H9 (cell line): ENCODE measurements around the gene YEATS2. TPM values are rescaled to one million over a fixed set of nuclear protein-coding genes. Genes with fewer than 3 reads are reported as not detected.

Experiments
- DNase-seq: peaks from one replicate; pipeline ENCODE4 v3.0.0-alpha.2; 2017
- H2AFZ ChIP-seq: one replicate; pipeline ENCODE4 v1.6.1; 2013; ENCODE audit warnings: mild to moderate bottlenecking, low read length, control low read depth, moderate library complexity
- H2AK5ac ChIP-seq: 2 replicates; pipeline ENCODE4 v1.6.1; 2013; ENCODE audit warnings: low read length, control low read depth, mixed read lengths; ENCODE audit not compliant: insufficient read length
- H2BK120ac ChIP-seq: one replicate; pipeline ENCODE4 v1.6.1; 2013; ENCODE audit warnings: low read depth, mild to moderate bottlenecking, low read length, control low read depth, inconsistent platforms; ENCODE audit not compliant: poor library complexity, severe bottlenecking
- H2BK12ac ChIP-seq: 2 replicates; pipeline ENCODE4 v1.6.1; 2013; ENCODE audit warnings: low read length, control low read depth, mixed read lengths, low read depth; ENCODE audit not compliant: insufficient read length
- H2BK15ac ChIP-seq: 2 replicates; pipeline ENCODE4 v1.6.1; 2013; ENCODE audit warnings: low read depth, low read length, control low read depth
- H2BK20ac ChIP-seq: one replicate; pipeline ENCODE4 v1.6.1; 2013; ENCODE audit warnings: low read depth, mild to moderate bottlenecking, low read length, control low read depth, inconsistent platforms; ENCODE audit not compliant: poor library complexity, severe bottlenecking
- H2BK5ac ChIP-seq: 2 replicates; pipeline ENCODE4 v1.6.1; 2013; ENCODE audit warnings: low read length, control low read depth, mixed read lengths; ENCODE audit not compliant: insufficient read length
- H3K14ac ChIP-seq: 2 replicates; pipeline ENCODE4 v1.6.1; 2013; ENCODE audit warnings: low read length, control low read depth; ENCODE audit not compliant: insufficient read depth
- H3K18ac ChIP-seq: 2 replicates; pipeline ENCODE4 v1.6.1; 2013; ENCODE audit warnings: low read depth, mild to moderate bottlenecking, mixed read lengths, low read length, control low read depth; ENCODE audit not compliant: insufficient read length
- H3K23ac ChIP-seq: 2 replicates; pipeline ENCODE4 v1.6.1; 2013; ENCODE audit warnings: low read length, control low read depth, mixed read lengths, low read depth; ENCODE audit not compliant: insufficient read length
- H3K23me2 ChIP-seq: 2 replicates; pipeline ENCODE4 v1.6.1; 2013; ENCODE audit warnings: low read depth, mild to moderate bottlenecking, mixed read lengths, low read length, control low read depth; ENCODE audit not compliant: insufficient read length, poor library complexity, severe bottlenecking
- H3K27ac ChIP-seq: 2 replicates; pipeline ENCODE4 v1.5.1; 2013; ENCODE audit warnings: low read length, control low read depth, mixed read lengths, low read depth; ENCODE audit not compliant: insufficient read length
- H3K27me3 ChIP-seq: 2 replicates; pipeline ENCODE4 v1.6.1; 2013; ENCODE audit warnings: low read length, control low read depth, inconsistent platforms; ENCODE audit not compliant: insufficient read depth
- H3K4ac ChIP-seq: 2 replicates; pipeline ENCODE4 v1.6.1; 2013; ENCODE audit warnings: low read depth, mild to moderate bottlenecking, control low read depth, inconsistent platforms, low read length, moderate library complexity
- H3K4me1 ChIP-seq: 2 replicates; pipeline ENCODE4 v1.6.1; 2013; ENCODE audit warnings: low read length, control low read depth, inconsistent platforms; ENCODE audit not compliant: insufficient read depth
- H3K4me2 ChIP-seq: 2 replicates; pipeline ENCODE4 v1.6.1; 2013; ENCODE audit warnings: low read length, control low read depth, mixed read lengths; ENCODE audit not compliant: insufficient read length, insufficient read depth
- H3K56ac ChIP-seq: 2 replicates; pipeline ENCODE4 v1.6.1; 2013; ENCODE audit warnings: low read depth, mild to moderate bottlenecking, mixed read lengths, low read length, control low read depth; ENCODE audit not compliant: insufficient read length
- H3K79me1 ChIP-seq: 2 replicates; pipeline ENCODE4 v1.6.1; 2013; ENCODE audit warnings: low read depth, mild to moderate bottlenecking, moderate library complexity, low read length, control low read depth, inconsistent platforms; ENCODE audit not compliant: insufficient read depth, poor library complexity, severe bottlenecking
- H3K79me2 ChIP-seq: 2 replicates; pipeline ENCODE4 v1.6.1; 2013; ENCODE audit warnings: low read length, control low read depth, inconsistent platforms; ENCODE audit not compliant: insufficient read depth
- H3K9ac ChIP-seq: 2 replicates; pipeline ENCODE4 v1.6.1; 2013; ENCODE audit warnings: low read length, control low read depth, mixed read lengths; ENCODE audit not compliant: insufficient read length; ENCODE audit errors: extremely low read depth
- H3K9me3 ChIP-seq: one replicate; pipeline ENCODE4 v1.6.1; 2013; ENCODE audit warnings: low read depth, low read length, inconsistent platforms; ENCODE audit not compliant: control insufficient read depth
- H3T11ph ChIP-seq: one replicate; pipeline ENCODE4 v1.6.1; 2013; ENCODE audit warnings: mild to moderate bottlenecking, low read length, control low read depth, inconsistent platforms
- H4K20me1 ChIP-seq: one replicate; pipeline ENCODE4 v1.6.1; 2013; ENCODE audit not compliant: control insufficient read depth, insufficient read length, insufficient read depth
- H4K5ac ChIP-seq: 2 replicates; pipeline ENCODE4 v1.6.1; 2013; ENCODE audit warnings: low read depth, mild to moderate bottlenecking, mixed read lengths, low read length, control low read depth; ENCODE audit not compliant: insufficient read length
- H4K8ac ChIP-seq: replicated peaks from 2 replicates; pipeline ENCODE4 v1.6.1; 2013; ENCODE audit warnings: low read length, control low read depth, mixed read lengths, low read depth; ENCODE audit not compliant: insufficient read length
- H4K91ac ChIP-seq: 2 replicates; pipeline ENCODE4 v1.6.1; 2013; ENCODE audit warnings: low read depth, mild to moderate bottlenecking, moderate library complexity, mixed read lengths, low read length, control low read depth; ENCODE audit not compliant: insufficient read length
- H3K27ac Mint-ChIP-seq, 3 experiments: 2 replicates in 2 of 3; 3 replicates in 1 of 3; pipeline ENCODE4 v1.8.0; 2020 to 2021; ENCODE audit warnings: mixed read lengths in 3 of 3, mild to moderate bottlenecking in 1 of 3, moderate library complexity in 1 of 3
- H3K27me3 Mint-ChIP-seq: 2 replicates; pipeline ENCODE4 v1.8.0; 2021; ENCODE audit warnings: low read depth, mild to moderate bottlenecking, moderate library complexity, mixed read lengths
- H3K36me3 Mint-ChIP-seq, 3 experiments: 2 replicates in 2 of 3; 3 replicates in 1 of 3; pipeline ENCODE4 v1.8.0; 2020 to 2021; ENCODE audit warnings: low read depth in 3 of 3, mixed read lengths in 3 of 3; ENCODE audit not compliant: insufficient read depth in 1 of 3
- H3K4me1 Mint-ChIP-seq, 2 experiments: 2 replicates each; pipeline ENCODE4 v1.8.0; 2020; ENCODE audit warnings: mixed read lengths in 2 of 2
- H3K4me3 Mint-ChIP-seq, 2 experiments: 2 replicates in 1 of 2; 3 replicates in 1 of 2; pipeline ENCODE4 v1.8.0; 2020 to 2021; ENCODE audit warnings: mild to moderate bottlenecking in 2 of 2, mixed read lengths in 2 of 2, moderate library complexity in 1 of 2
- H3K9me3 Mint-ChIP-seq, 2 experiments: 2 replicates in 1 of 2; 3 replicates in 1 of 2; pipeline ENCODE4 v1.8.0; 2020; ENCODE audit warnings: mild to moderate bottlenecking in 2 of 2, mixed read lengths in 2 of 2, moderate library complexity in 1 of 2
- WGBS: extraction: QIAGEN DNeasy Blood & Tissue Kit; methylation state at CpG from one replicate; pipeline ENCODE4 v1.1.7; 2013; ENCODE audit warnings: missing lambda C conversion rate, low lambda C conversion rate, mixed read lengths; ENCODE audit not compliant: insufficient read length; ENCODE audit errors: extremely low coverage; 5-methylcytosine and 5-hydroxymethylcytosine counted together
- total RNA-seq: library from RNA; stranded (reverse); gene quantifications from 2 replicates; pipeline ENCODE4 v1.2.1, GENCODE V29; 2021
- TF ChIP-seq, protein P1 (sequence below): fragments of 200-600 bp; sonication (generic); conservative IDR thresholded peaks from 3 replicates; pipeline ENCODE4 v1.8.0; 2021; ENCODE audit warnings: antibody characterized with exemption, mild to moderate bottlenecking

The YEATS2 gene
- total RNA-seq, 1 experiment from 2014 or later: 40.3 TPM

DNA sequence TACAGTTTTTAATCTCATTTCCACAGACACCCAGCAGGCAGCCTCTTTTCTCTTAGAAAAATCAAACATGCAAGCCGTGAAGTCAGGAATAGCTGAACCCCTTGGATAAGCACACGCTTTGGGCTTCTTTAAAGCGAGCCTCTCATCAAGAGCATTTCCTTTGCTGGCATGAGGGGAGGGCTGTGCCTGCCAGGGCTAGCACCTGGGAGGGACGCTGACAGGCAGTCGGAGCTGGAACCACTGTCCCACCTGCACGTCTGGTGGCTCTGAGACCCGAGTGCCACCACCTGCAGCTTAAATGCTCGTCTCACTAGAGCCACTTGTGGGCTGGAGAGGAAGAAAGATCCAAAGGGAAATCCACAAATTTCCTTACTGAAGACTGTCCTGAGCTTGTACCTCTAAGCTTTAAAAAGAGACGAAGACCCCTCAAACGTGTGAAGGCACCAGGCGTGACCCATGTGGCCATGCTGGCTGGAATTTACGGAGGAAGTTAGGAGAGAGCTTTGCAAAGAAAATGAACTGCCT is 118.4 kb downstream of the YEATS2 start:
- Histone ChIP-seq H4K91ac (no peak overlapping the region), H4K8ac (no peak overlapping the region), H3K4me2 (no peak overlapping the region), H4K20me1 (no peaks in the 10 kb centered on the region), H2BK15ac (no peak overlapping the region), H2BK120ac (no peak overlapping the region), H3K4me1 (no peaks in the 10 kb centered on the region), H3K23ac (no peak overlapping the region), H3K14ac (no peak overlapping the region), H2BK5ac (no peak overlapping the region), H3K4ac (no peak overlapping the region), H3K9me3 (no peaks in the 10 kb centered on the region), H3K9ac (no peak overlapping the region), H2BK12ac (no peak overlapping the region), H2BK20ac (no peak overlapping the region), H3K18ac (no peak overlapping the region), H3K79me2 (no peaks in the 10 kb centered on the region), H3K23me2 (no peaks in the 10 kb centered on the region), H3T11ph (no peak overlapping the region), H2AFZ (no peak overlapping the region), H4K5ac (no peak overlapping the region), H3K56ac (no peak overlapping the region), H3K27me3 (no peaks in the 10 kb centered on the region), H3K79me1 (no peaks in the 10 kb centered on the region), H2AK5ac (no peak overlapping the region), H3K27ac (no peak overlapping the region)
- Mint-ChIP-seq H3K9me3 (no peaks in the 10 kb centered on the region), H3K4me1 (peaks cover 1 to 3% of the 10 kb centered on the region in 2 experiments; a peak in 2 of 4 replicates), H3K27me3 (no peaks in the 10 kb centered on the region; the same call in none of the 2 replicates), H3K36me3 (peaks cover 4 to 46% (median 32%) of the 10 kb centered on the region in 3 experiments; a peak in 6 of 7 replicates), H3K4me3 (no peak overlapping the region), H3K27ac (peak overlapping the region in 1 of 3 experiments; percentile 75; a peak in 3 of 7 replicates)
- WGBS: no CpG with 5 or more reads among the region's 12 CpGs
- TF ChIP-seq, protein P1, sequence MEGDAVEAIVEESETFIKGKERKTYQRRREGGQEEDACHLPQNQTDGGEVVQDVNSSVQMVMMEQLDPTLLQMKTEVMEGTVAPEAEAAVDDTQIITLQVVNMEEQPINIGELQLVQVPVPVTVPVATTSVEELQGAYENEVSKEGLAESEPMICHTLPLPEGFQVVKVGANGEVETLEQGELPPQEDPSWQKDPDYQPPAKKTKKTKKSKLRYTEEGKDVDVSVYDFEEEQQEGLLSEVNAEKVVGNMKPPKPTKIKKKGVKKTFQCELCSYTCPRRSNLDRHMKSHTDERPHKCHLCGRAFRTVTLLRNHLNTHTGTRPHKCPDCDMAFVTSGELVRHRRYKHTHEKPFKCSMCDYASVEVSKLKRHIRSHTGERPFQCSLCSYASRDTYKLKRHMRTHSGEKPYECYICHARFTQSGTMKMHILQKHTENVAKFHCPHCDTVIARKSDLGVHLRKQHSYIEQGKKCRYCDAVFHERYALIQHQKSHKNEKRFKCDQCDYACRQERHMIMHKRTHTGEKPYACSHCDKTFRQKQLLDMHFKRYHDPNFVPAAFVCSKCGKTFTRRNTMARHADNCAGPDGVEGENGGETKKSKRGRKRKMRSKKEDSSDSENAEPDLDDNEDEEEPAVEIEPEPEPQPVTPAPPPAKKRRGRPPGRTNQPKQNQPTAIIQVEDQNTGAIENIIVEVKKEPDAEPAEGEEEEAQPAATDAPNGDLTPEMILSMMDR: no peak
- DNase-seq: no peak
